Measurements from ENCODE around the gene ACAP3. TPM values are rescaled to one million over a fixed set of nuclear protein-coding genes. Genes with fewer than 3 reads are reported as not detected.

Gene ACAP3
- total RNA-seq, 1 experiment from 2014 or later: 35.9 TPM

DNA sequence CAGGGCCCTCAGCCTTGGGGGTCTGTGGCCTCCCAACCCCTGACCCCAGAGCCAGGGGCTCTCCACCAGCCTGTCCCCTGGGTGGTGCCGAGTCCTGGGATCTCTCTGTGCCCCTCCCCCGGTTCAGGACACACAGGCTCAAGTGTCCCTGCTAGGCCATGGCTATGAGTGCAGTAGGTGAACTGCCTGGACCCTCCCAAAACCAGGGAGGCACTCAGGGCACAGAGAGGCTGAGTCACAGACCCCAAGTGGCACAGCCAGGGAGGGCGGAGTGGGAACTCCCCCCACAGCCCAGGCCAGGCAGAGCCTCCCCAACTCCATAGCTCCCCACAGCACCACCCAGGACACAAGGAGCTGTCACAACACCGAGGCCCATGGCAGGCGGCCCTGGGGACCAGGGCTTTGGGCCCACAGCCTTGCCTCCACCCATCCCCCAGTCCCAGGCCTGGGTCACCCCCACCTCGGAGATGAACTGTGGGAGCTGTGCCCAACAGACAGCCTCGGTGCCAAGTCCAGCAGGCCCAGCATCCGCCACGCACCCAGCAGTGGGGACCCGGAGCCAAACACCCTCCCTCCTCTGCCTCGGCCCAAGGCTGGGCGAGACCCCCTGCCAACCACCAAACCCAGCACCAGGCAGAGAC lies 38.2 kb upstream of the ACAP3 start:
- DNase-seq (ENCODE audit: low read depth): no peak
- in situ Hi-C loops (cut with HindIII; ENCODE audit: low pct_unique_long_range_greater_than_20kb, low sequenced_read_pairs): no loop called here

- in situ Hi-C loops (cut with HindIII; ENCODE audit: low pct_unique_long_range_greater_than_20kb, low sequenced_read_pairs): no loop called here
- DNase-seq (ENCODE audit: low read depth): no peak
These were observed 37.7 kb upstream of the ACAP3 start for GRCh38 chr1:1345384-1345783.

DNA sequence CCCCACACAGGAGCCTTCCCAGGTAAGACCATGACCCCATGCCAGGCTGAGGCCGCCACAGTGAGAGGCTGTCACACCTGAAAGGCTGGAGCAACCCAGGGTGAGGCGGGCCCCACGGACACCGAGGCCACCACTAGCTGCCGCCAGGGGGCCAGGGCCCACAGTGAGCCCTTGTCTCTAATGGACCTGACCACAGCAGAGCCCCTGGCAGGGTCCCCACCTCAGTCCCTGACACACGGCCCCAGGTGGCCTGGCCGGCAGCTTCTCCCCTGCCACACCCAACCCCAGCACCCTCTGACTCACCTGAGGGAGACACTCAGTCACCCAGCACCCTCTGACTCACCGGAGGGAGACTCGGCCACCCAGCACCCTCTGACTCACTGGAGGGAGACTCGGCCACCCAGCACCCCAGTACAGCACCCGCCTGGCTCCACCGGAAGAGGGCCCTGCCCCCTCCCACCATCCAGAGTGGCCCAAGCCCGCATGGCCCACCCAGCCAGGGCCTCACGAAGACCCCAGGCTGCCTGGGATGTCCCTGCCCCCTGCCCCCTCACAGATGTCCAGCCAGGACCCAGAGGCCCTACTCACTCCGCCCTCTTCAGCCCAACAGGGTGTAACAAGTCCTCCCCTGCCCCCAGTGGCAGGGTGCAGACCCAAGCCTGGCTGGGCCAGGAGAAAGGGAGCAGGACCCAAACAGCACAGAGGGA lies 37.1 kb upstream of the ACAP3 start:
- in situ Hi-C loops (cut with HindIII; ENCODE audit: low pct_unique_long_range_greater_than_20kb, low sequenced_read_pairs): no loop called here

DNA sequence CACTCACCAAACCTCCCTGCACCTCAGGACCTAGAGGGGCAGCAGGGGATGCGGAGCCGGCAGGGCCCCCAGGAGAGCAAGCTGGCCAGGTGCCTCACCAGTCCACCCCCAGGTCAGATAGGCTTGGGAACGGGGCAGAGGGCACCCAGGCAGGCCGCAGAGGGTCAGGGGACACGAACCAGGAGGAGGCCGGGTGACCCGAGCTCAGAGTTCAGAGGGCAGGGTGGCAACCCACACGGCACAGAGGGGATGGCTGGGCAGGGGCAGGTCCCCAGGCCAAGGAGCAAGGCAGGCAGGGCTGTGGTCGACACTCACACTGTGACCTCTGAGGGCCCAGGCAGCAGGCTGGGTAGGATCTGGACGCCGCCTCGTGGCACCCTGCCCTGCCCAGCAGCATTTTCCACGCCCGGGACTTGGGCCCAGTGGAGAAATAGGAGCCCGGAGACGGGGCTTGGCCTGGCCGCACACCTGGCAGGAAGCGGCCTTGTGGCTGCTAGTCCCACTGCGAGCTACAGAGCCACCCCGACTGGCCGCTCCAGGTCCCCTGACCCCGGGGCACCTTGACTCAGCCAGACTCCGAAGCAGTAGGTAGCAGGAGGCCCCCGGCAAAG lies 36.2 kb upstream of the ACAP3 start:
- no peak for DNase-seq (ENCODE audit: low read depth)
- in situ Hi-C loops (cut with HindIII; ENCODE audit: low pct_unique_long_range_greater_than_20kb, low sequenced_read_pairs): no loop called here

More for the DNA sequence above, 37.1 kb upstream of the ACAP3 start:
- DNase-seq (ENCODE audit: low read depth): peak; percentile 91

- in situ Hi-C loops (cut with HindIII; ENCODE audit: low pct_unique_long_range_greater_than_20kb, low sequenced_read_pairs): no loop called here
- DNase-seq (ENCODE audit: low read depth): no peak
These were observed 34.9 kb upstream of the ACAP3 start for GRCh38 chr1:1342584-1343115.

DNA sequence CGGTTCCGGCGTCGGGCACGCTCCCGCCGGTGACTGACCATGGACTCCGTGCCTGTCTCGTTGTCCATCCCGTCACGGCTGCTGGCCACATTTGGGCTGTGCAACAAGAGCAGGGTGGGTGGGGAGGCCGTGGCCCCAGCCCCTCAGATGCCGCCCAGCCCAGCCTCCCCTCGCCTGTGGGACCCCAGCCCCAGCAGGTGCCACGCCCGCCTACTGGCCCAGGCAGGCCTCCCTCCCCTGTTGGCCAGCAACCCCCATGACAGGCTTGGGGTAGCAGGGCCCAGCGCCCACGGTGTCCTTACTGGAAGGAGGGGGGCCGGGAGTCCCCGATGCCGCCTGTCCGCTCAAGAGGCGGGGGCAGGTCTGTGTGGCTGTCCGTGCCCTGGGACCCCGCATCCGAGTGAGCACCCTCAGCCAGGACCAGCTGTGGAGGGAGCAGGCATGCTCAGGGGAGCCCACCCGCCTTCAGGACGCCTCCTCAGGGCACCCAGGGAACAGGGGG lies 34.4 kb upstream of the ACAP3 start:
- DNase-seq (ENCODE audit: low read depth): no peak
- in situ Hi-C loops (cut with HindIII; ENCODE audit: low pct_unique_long_range_greater_than_20kb, low sequenced_read_pairs): no loop called here

GRCh38 chr1:1341549-1342021 lies 33.9 kb upstream of the ACAP3 start:
- in situ Hi-C loops (cut with HindIII; ENCODE audit: low pct_unique_long_range_greater_than_20kb, low sequenced_read_pairs): no loop called here
- no peak for DNase-seq (ENCODE audit: low read depth)

GRCh38 chr1:1340791-1341548 lies 33.2 kb upstream of the ACAP3 start:
- in situ Hi-C loops (cut with HindIII; ENCODE audit: low pct_unique_long_range_greater_than_20kb, low sequenced_read_pairs): no loop called here
- no peak for DNase-seq (ENCODE audit: low read depth)

DNA sequence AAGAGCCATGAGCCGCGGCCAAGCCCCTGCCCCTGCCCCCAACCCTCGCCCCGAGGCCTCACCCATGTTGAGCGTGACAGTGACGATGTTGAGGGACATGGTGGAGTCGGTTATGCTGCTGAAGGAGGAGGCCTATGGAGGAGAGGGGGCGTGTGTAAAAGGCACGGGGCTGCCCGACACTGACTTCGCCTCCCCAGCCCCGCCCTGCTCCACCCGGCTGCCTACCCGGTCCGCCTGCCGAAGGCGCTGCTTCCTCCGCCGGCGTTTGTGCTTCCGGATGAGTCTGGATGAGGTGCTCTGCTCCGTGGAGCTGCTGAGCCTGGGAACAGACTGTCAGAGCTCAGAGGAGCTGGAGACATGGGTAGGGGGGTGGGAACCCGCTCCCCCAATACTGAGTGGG lies 32.5 kb upstream of the ACAP3 start:
- in situ Hi-C loops (cut with HindIII; ENCODE audit: low pct_unique_long_range_greater_than_20kb, low sequenced_read_pairs): no loop called here
- no peak for DNase-seq (ENCODE audit: low read depth)

- in situ Hi-C loops (cut with HindIII; ENCODE audit: low pct_unique_long_range_greater_than_20kb, low sequenced_read_pairs): no loop called here
These were observed 30.5 kb upstream of the ACAP3 start for GRCh38 chr1:1338278-1338677.

DNA sequence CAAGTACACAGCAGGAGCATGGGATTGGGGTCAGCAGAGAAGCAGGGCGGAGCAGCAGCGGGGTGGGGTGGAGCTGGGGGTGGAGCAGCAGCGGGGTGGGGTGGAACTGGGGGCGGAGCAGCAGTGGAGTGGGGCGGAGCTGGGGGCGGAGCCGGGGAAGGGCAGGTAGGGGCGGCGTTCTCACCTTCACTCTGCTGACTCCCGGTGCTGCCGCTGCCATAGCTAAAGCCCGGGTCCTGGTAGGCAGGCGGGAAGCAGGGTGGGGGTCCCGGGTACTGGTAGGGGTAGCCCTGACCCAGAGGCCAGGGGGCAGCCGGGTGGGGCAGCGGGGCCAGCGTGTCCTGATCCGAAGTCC lies 30.0 kb upstream of the ACAP3 start:
- in situ Hi-C loops (cut with HindIII; ENCODE audit: low pct_unique_long_range_greater_than_20kb, low sequenced_read_pairs): no loop called here
- DNase-seq (ENCODE audit: low read depth): no peak

More at GRCh38 chr1:1338278-1338677, 30.5 kb upstream of the ACAP3 start:
- no peak for DNase-seq (ENCODE audit: low read depth)

DNA sequence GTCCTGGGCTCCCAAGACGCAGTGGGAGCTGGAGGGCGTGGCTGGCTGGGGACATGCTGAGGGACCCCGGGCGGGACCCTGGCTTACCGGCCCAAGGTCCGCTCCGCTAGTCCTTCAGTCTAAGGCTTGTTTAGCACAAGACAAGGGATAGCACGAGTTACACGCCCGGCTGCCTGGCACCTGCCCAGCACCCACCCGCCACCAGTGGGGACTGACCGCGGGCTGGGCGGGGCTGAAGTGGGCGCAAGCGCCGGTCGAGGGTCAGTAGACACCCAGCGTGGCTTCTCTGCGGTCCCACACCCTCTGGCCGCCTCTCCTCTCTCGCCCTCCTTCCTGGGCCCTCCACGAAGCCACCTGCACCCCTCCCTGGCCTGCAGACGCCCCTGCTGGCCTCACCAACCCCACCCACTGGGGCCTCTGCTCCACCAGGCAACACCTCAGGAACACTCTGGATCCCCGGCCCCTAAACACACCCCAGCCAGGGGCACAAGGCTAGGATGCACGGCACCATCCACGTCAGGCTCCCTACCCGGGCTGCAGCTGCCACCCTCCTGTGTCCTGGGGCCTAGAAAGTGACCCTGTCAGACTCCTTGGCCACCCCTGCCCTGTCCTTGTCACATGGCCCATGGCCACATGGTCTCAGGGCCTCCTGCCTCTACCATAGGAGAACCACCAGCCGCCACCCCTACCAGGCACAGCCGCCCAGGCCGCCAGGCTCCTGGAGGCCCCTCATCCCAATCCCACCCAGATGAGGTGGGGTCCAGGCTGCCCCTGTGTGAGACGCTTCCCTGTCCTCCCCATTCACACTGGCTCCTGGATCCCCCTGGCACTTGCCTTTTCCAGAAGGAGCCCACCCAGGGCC lies 29.4 kb upstream of the ACAP3 start:
- in situ Hi-C loops (cut with HindIII; ENCODE audit: low pct_unique_long_range_greater_than_20kb, low sequenced_read_pairs): no loop called here
- no peak for DNase-seq (ENCODE audit: low read depth)

GRCh38 chr1:1336446-1336845 lies 28.7 kb upstream of the ACAP3 start:
- in situ Hi-C loops (cut with HindIII; ENCODE audit: low pct_unique_long_range_greater_than_20kb, low sequenced_read_pairs): no loop called here
- DNase-seq (ENCODE audit: low read depth): no peak

GRCh38 chr1:1335792-1336248 lies 28.1 kb upstream of the ACAP3 start:
- in situ Hi-C loops (cut with HindIII; ENCODE audit: low pct_unique_long_range_greater_than_20kb, low sequenced_read_pairs): no loop called here
- DNase-seq (ENCODE audit: low read depth): no peak

DNA sequence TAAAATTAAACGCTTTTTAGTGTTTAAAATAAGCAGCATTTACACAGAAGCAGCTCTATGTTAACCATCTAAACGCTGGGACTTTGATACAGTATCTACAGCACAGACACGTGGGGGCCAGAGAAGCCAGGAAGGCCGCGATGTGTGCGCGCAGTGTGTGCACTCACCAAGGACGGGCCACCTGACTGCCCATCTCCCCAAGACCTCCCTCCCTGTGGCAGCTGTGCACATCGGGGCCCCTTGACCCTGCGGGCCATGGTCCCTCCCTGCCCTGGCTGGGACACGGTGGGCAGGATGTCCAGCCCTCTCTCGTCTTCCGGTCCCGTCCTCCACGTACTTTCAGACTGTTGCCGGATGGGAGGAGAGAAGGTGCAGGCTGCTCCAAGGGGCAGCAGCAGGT lies 27.6 kb upstream of the ACAP3 start:
- no peak for DNase-seq (ENCODE audit: low read depth)
- in situ Hi-C loops (cut with HindIII; ENCODE audit: low pct_unique_long_range_greater_than_20kb, low sequenced_read_pairs): no loop called here

- DNase-seq (ENCODE audit: low read depth): no peak
- in situ Hi-C loops (cut with HindIII; ENCODE audit: low pct_unique_long_range_greater_than_20kb, low sequenced_read_pairs): no loop called here
These were observed 27.1 kb upstream of the ACAP3 start for GRCh38 chr1:1334835-1335234.

- in situ Hi-C loops (cut with HindIII; ENCODE audit: low pct_unique_long_range_greater_than_20kb, low sequenced_read_pairs): no loop called here
- no peak for DNase-seq (ENCODE audit: low read depth)
These were observed 26.0 kb upstream of the ACAP3 start for GRCh38 chr1:1333551-1334241.

All from Caki2 (cell line).